Activated CD4-positive, alpha-beta T cell treated with anti-CD3 and anti-CD28 coated beads for 48 hours (primary cell): Measurements from ENCODE around the gene TANGO2.
"Not testable (repeated sequence)": the region's sequence is repeated elsewhere in the genome, so short reads cannot be mapped to it uniquely, and the experiment has no call there.

ENCODE experiments used
- DNase-seq: peaks from one replicate; pipeline ENCODE4 v3.0.0-alpha.2; 2020

The TANGO2 gene

GRCh38 chr22:20066617-20067383, 45.9 kb downstream of the TANGO2 start:
- DNase-seq, result no peak

DNA sequence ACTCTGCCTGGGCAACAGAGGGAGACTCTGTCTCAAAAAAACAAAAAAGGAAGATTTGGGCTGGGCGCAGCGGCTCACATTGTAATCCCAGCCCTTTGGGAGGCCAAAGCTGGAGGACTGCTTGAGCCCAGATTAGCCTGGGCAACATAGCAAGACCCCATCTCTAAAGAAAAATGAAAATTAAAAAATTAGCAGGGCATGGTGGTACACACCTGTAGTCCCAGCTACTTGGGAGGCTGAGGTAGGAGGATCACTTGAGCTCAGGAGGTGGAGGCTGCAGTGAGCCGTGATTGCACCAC, 46.4 kb downstream of the TANGO2 start:
- DNase-seq, result not testable (repeated sequence)

DNA sequence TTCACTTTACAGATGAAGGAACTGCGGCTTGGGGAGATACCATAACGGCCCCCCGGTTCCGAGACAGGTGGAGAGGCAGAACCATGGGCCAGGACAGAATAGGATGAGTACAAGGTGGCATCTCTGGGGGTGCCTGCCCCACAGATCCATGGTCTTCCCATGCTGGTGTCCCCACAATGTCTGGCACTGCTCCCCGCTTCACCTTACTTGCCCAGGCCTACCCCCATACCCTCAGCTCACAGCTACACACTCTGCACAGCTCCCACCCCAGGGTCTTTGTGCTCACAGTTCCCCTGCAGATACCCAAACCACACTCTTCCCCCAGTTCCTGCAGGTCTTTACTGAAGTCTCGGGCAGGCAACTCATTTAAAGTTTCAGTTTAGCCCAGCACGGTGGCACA, 47.7 kb downstream of the TANGO2 start:
- no peak for DNase-seq

GRCh38 chr22:20069331-20070042, 48.6 kb downstream of the TANGO2 start:
- DNase-seq, result no peak

DNA sequence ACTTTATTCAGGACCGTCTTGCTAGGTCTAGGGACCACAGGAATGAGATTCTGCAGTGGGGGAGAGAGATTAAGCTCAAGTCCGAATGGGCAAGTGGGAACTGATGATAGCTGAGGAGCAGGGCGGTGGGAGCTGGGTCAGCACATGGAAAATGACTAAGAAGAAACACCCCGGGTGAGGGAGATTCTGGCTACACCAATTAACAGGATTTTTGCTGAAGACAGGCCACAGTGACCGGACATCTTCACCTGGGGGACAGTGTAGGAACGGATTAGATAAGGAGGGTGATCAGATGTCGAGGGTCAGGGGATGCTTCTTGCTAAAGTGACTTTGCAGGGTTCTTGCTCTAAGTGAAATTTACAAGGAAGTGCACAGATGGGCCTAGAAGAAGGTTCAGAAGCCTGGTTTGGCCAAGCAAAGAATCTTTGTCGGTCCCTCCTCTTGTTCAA, 50.6 kb downstream of the TANGO2 start:
- DNase-seq, result no peak

DNA sequence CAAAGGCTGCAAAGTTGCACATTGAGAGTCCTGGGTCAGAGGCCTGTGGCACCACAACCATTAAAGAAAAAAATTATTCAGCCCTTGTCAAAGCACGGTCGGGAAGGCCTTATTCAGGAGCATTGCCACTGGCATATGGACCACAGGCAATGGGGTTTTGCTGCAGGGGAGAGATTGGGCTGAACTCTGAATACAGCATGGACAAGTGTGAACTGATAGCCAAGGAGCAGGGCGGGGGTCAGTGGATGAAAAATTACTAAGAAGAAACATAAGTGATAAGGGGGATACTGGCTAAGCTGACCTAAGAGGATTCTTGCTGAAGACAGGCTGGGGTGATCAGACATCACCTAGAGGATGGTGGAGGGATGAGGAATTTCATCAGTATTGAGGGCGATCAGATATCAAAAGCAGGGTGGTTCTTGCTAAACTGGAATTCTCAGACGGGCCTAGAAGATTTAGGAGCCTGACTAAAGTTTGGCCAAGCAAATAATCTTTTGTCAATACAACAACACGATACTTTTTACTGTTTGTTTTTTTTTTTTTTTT, 55.8 kb downstream of the TANGO2 start:
- no peak for DNase-seq

- DNase-seq, result peak; percentile 73
Measured at GRCh38 chr22:20079745-20080444, 59.0 kb downstream of the TANGO2 start, which contains the start of gene DGCR8. DGCR8 (plus strand) TSS chr22:20080241; CDS start chr22:20085964, 5,723 bp downstream.

- peak; percentile 77 for DNase-seq
Measured at GRCh38 chr22:20080445-20080775, 59.5 kb downstream of the TANGO2 start.

DNA sequence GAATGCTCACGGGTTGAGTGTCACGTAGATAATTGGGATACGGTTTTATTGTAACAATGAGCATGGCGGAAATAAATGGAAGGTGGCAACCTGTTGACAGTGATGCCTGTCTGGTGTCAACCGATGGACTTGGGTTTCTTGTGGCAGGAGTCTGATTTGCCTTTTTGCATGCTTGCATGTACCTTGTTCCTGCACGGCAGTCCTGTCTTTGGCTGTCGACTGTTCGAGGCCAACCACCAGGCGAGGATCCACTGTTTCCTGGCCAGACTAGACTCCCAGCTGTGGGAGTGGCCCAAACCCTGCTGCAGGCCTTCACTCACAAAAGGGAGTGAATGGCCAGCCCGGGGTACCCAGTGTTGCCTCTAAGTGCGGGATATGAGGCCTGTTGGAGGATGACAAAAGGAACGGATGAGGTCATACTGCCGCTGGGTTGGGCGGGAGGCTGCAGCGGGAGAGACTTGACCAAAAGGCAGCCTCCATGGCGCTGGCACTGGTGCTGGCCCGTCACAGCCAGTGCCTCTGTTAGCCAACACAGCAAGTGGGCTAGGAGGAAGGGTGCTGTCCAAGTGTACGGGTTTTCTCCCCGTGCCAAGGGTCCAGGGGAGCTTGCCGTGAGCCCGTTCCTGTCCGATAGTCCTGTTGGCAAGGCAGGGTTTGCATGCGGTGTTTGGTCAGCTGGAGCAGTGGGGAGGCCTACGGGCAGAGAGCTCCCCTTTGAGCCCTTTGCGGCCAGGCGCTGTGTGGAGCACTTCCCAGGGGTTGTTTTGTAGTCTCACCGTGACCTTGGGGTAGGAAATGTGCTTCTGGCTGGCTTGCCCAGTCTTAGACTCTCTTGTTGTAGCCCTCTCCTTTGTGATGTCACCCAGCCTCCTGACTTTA, 60.1 kb downstream of the TANGO2 start:
- DNase-seq, result peak; percentile 23

GRCh38 chr22:20083157-20083890, 62.4 kb downstream of the TANGO2 start:
- no peak for DNase-seq

DNA sequence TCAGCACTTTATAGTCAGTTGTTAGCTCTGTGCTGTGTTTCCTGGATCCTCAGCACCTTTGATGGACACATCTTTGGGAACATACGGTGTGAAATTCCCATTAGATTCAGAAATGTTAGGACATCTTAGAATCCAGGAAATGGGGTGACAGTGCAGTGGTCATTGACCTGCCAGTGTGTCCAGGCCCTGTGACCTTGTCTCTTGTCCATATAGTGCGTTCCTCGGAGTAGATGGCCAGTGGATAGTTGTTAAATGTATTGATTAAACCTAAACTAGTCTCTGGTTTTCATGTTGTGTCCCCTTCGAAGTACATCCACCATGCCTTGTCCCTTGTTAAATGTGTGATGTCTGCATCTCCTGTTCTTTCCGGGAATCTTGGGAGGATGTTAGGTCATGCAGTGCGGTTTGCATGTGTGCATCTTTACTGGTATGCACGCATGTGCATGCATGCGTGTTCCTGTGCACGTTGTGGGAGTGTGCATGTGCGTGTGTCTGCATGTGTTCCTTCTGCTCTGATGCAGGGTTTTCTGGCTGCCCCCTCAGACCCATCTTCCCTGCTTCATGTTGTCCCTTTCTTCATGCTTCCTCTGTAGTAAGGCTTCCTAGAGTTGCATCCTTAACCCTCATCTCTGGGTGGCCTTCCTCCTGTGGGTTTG, 63.1 kb downstream of the TANGO2 start:
- DNase-seq, result no peak

DNA sequence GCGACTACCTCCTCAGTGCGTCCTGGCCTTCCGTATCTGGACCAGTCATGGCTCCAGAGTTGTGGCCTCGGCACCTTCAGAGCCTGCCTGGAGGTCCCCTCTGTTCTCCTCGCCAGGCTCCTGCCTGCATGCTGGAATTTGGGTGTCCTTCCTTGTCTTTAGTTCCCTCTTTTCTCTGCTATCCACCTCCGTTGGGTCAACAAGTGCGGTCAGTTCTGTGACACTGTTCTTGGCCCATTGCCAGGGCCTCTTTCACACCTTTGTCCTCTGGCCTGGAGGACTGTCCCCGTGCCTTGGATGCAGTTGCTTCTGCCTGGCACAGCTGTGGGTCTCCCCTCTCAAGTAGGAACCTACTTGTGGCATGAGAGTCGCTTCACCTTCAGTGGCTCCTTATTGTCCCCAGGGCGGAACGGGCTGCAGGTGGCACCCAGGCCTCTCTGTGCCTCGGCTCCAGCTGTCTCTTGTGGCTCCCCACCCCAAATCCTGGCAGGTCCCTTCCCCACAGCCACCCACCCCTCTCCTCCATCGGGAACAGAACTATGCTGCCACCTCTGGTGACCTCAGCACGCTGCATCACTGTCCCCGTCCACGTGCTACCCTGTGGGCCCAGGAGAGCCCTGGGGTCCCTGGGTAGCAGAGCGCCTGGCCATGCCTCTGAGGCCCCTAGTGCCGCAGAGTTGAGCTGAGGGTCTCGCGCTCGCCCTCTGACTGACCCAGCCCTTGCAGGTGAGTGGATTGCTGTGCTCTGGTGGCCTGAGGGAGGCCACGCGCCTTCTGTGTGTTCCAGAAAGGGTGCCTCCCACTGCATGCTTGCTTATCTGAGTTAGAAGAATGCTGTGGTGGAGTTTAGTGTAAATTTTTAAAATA, 63.9 kb downstream of the TANGO2 start:
- peak; percentile 51 for DNase-seq

DNA sequence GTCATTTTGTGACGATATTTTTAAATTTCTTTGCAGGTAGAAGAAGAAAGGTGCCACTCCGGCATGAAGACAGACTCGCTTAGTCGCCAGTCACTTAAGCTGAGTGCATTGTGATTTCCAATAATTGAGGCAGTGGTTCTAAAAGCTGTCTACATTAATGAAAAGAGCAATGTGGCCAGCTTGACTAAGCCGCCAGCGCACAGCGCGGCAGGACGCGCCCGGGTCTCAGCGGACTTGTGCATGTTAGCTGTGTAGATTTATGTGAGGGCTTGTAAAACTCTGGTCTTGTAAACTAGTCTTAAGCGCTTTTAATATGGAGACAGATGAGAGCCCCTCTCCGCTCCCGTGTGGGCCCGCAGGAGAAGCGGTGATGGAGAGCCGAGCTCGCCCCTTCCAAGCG, 64.7 kb downstream of the TANGO2 start:
- DNase-seq, result no peak

GRCh38 chr22:20086101-20086599, 65.2 kb downstream of the TANGO2 start:
- DNase-seq, result no peak

GRCh38 chr22:20086763-20087162, 65.9 kb downstream of the TANGO2 start:
- no peak for DNase-seq

DNA sequence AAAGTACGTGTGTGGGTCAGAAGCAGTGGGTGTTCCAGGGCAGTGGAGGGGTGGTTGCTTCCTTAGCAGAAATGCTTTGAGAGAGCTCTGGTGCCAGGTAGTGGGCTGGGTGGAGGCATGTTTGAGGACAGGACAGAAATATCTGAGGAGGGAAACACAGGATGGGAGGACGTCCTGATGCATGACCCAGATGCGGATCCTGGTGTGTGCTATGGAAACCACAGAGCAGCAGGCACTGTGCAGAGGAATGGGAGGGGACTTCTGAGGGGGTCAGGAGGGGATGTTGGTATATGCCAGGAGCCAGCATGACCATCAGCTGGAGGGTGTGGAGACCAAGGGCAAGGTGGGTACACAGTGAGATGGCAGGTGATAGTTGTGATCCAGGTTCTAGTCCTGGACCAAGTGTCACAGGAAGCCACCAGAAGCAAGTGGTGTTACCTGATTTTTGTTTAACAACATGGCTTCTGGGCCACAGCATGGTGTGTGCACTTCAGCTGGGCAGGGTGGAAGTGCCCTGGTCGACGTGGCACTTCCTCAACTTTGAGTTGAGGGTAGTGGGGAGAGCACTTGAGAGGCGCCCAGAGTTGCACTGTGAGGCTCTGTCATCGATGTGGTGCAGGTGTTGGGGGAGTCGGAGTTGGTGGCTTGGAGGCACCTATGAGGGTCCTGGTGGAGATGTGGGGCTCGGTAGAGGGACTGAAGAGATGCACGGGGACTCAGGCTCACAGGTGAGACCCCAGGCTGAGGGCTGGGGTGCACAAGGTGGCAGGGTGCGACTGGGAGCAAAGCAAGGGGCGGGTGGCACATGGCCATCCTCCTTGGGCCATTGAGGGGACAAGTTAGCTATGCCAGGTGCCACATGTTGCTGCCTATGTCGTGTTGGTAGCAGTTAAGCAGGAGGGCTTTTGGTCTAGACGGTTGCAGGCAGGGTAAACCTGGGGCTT, 66.7 kb downstream of the TANGO2 start:
- DNase-seq, result no peak

DNA sequence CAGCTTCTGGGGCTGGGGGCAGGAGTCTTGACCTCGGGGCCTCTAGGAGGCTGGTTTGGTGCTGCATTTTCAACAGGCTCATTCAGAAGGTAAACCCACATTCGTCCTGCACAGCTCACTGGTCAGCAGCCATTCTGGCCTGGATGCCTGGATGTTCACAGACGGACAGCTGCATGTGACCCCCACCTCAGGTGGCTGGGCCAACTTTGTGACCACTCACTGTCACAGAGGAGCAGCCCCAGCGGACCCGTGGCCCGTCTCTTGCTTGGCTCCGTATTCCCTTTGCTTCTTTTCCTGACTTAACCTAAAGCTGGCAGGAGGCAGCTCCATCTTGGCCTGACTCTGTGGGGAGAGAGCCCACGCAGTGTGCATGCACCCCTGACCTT, 67.3 kb downstream of the TANGO2 start:
- no peak for DNase-seq

GRCh38 chr22:20089226-20089976, 68.5 kb downstream of the TANGO2 start:
- DNase-seq, result no peak
